GM19463 (cell line): Measurements from ENCODE around the gene RBPJ.

Source experiments
- ATAC-seq: cut with Tn5 transposase; IDR thresholded peaks from one replicate; pipeline ENCODE4 v1.9.1; 2021; ENCODE audit warnings: mild to moderate bottlenecking, moderate library complexity; ENCODE audit not compliant: unreplicated experiment

Gene RBPJ

GRCh38 chr4:26412381-26413372, 91.9 kb downstream of the RBPJ start:
- ATAC-seq, result no peak

GRCh38 chr4:26413582-26413981, 92.8 kb downstream of the RBPJ start:
- no peak for ATAC-seq

GRCh38 chr4:26418107-26418506, 97.3 kb downstream of the RBPJ start:
- no peak for ATAC-seq

GRCh38 chr4:26418850-26419249, 98.0 kb downstream of the RBPJ start:
- no peak for ATAC-seq

- no peak for ATAC-seq
Measured at GRCh38 chr4:26420438-26420837, 99.6 kb downstream of the RBPJ start.

GRCh38 chr4:26420913-26421312, 100.1 kb downstream of the RBPJ start:
- ATAC-seq, result no peak

GRCh38 chr4:26424153-26424552, 103.3 kb downstream of the RBPJ start:
- no peak for ATAC-seq

GRCh38 chr4:26424838-26425237, 104.0 kb downstream of the RBPJ start:
- ATAC-seq, result no peak

GRCh38 chr4:26425953-26426352, 105.1 kb downstream of the RBPJ start:
- no peak for ATAC-seq

GRCh38 chr4:26426892-26427291, 106.1 kb downstream of the RBPJ start:
- ATAC-seq, result no peak

GRCh38 chr4:26429910-26430309, 109.1 kb downstream of the RBPJ start:
- no peak for ATAC-seq

GRCh38 chr4:26431461-26432180, 110.8 kb downstream of the RBPJ start:
- no peak for ATAC-seq

- no peak for ATAC-seq
Measured at GRCh38 chr4:26432419-26432818, 111.6 kb downstream of the RBPJ start.

GRCh38 chr4:26433556-26433955, 112.7 kb downstream of the RBPJ start:
- no peak for ATAC-seq

- ATAC-seq, result no peak
Measured at GRCh38 chr4:26434030-26434639, 113.3 kb downstream of the RBPJ start.

- no peak for ATAC-seq
Measured at GRCh38 chr4:26441102-26441501, 120.3 kb downstream of the RBPJ start.

- no peak for ATAC-seq
Measured at GRCh38 chr4:26441771-26442170, 121.0 kb downstream of the RBPJ start.

- no peak for ATAC-seq
Measured at GRCh38 chr4:26447378-26447777, 126.6 kb downstream of the RBPJ start.

- no peak for ATAC-seq
Measured at GRCh38 chr4:26450418-26450817, 129.6 kb downstream of the RBPJ start.

GRCh38 chr4:26451597-26451996, 130.8 kb downstream of the RBPJ start:
- no peak for ATAC-seq
